Left renal cortex interstitium (tissue), 4 donors: ENCODE results near the gene IFT43. TPM values are rescaled to one million over a fixed set of nuclear protein-coding genes. Genes with fewer than 3 reads are reported as not detected.

Source experiments
- DNase-seq, 4 donors: peaks; one replicate each; pipeline ENCODE4 v3.0.0-alpha.2; 2013; ENCODE audit warnings: low read depth in 4 of 4, low spot score in 2 of 4, missing footprints in 1 of 4
- polyA plus RNA-seq, 4 donors: library from polyadenylated mRNA; unstranded; fragments of 120-200 nt; gene quantifications; one replicate each; pipeline ENCODE4 v1.2.1, GENCODE V29; 2013; ENCODE audit not compliant: insufficient read length in 4 of 4

The IFT43 gene
- polyA plus RNA-seq, 4 donors: 44.6 to 50.3 (median 48.3) TPM

DNA sequence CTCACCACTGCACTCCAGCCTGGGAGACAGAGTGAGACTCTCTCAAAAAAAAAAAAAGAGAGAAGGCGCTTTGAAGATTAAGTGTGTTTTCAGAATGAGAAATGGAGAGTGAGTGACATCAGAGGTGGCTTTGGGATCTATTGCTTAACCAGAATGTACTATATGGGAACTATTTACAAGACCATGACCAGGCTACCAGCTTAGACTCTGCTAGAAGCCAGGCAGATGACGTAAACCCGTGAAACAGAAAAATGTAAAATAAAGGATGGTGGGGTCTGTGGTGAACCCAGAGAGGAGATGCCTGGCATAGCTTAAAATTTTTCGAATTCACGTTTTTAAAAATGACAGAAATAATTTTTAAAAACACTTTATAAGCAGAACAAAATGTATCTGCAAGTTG, 82.0 kb downstream of the IFT43 start:
- DNase-seq: no peak

DNA sequence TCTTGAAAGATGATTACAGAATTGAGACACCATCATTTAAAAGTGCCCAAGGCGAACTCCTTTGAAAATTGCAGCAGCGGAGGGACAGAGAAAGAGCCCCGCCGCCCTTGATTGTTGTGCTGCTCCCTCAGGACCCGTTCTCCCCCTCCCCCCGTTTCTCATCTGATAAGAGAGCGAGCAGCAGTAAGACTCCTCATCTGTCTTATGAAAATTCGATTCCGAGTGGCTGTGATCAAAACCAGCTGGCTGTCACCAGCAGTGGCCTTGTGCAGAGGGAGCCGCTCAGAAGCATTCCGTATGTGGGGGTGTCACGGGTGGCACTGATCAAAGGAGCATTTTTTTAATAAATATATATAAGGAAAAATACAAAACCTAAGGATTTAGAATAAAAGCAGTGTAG, 88.2 kb downstream of the IFT43 start:
- DNase-seq: no peak

DNA sequence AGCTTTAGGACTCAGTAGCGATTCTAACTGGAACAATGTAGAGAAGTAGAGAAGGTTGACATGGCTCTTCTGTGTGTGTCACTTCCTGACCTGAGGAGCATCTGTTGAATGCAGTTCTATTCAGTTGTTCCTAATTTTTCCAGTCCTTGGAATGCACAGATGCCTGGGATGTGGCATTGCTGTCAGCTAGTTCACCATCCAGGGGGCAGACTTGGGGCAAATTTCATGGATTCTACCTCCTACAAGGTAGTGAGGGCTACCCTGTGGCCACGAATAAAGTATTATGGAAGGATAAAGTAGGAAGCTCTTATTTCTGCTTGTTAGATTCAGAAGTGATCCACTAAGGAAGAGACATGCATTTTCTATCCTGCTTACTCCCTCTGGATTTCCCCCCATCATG, 91.8 kb downstream of the IFT43 start:
- DNase-seq: no peak

GRCh38 chr14:76078501-76078900, 92.9 kb downstream of the IFT43 start:
- DNase-seq: no peak

DNA sequence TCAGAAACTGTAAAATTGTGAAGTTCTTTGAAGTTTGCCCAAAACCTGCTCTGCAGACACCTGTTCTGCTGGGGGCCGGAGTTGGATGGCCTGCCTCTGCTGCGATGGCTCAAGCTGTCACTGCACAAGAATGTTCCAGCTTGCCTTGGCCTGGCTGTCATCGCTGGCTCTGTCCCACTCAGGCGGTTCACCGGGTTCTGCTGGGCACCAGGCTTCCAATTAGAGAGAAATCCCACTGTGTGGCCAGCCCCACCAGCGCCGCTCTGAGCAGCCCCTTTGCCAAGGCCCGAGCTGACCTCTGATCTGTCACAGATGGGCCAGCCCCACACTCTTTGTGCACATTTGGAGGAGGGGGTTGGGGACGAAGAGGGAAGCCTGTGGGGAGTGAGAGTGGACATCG, 94.5 kb downstream of the IFT43 start:
- no peak for DNase-seq

- DNase-seq: no peak
Observed at GRCh38 chr14:76080471-76080870, 94.9 kb downstream of the IFT43 start.

- DNase-seq: no peak
Observed at GRCh38 chr14:76081642-76082041, 96.1 kb downstream of the IFT43 start.

GRCh38 chr14:76083796-76084765, 98.5 kb downstream of the IFT43 start:
- DNase-seq: no peak

DNA sequence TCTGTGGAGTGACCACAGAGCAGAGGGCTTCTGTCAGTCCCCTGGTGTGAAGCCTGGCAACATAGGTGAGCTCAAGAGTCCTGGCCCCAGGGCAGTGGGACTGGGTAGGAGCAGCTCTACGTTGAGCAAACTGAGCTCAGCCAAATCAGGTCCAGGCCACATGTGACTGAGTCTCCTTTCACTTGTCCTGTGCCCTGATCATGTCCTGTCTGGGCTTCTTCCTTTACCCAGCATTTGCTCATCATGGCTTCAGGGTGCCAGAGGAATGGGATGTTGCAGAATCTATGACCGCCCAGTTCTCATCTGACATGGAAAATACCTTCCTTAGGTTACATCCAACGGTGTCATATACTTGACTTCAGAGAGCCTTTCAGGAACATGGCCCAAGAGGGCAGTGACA, 99.8 kb downstream of the IFT43 start:
- no peak for DNase-seq

DNA sequence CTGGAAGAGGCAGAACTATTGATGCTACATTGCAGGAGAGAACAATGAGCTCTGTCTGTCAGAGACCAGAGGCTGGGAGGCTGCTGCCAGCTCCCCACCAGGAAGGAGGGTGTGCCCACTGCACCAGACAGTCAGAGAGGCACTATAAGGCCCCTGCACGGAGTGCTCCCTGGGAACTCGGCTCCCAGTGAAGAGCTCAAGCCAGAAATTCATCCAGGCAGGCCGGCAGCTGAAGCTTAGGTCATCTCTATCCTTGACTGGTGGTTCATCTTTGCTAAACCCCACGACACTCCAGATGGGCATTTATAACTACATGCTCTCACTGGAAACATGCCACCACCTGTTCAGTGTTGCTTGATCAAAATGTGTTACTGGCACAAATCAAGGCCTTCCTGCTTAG, 101.1 kb downstream of the IFT43 start:
- no peak for DNase-seq

DNA sequence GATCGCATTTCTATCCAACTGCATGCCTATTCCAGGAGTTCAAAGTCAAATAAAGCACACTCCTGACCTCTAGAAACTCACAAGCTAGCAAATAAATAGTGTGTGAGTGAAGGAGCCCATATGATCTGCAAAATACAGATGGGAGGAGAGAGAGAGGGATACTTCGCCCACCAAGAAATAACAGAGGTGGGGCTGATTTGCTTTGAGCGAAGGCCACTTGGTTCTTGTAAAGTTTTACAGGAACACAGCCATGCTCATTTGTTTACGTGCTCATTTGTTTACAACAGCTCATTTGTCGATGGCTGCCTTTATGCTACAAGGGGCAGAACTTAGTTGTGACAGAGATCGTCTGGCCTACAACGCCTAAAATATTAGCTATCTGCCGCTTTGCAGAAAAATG, 102.8 kb downstream of the IFT43 start:
- DNase-seq: no peak

DNA sequence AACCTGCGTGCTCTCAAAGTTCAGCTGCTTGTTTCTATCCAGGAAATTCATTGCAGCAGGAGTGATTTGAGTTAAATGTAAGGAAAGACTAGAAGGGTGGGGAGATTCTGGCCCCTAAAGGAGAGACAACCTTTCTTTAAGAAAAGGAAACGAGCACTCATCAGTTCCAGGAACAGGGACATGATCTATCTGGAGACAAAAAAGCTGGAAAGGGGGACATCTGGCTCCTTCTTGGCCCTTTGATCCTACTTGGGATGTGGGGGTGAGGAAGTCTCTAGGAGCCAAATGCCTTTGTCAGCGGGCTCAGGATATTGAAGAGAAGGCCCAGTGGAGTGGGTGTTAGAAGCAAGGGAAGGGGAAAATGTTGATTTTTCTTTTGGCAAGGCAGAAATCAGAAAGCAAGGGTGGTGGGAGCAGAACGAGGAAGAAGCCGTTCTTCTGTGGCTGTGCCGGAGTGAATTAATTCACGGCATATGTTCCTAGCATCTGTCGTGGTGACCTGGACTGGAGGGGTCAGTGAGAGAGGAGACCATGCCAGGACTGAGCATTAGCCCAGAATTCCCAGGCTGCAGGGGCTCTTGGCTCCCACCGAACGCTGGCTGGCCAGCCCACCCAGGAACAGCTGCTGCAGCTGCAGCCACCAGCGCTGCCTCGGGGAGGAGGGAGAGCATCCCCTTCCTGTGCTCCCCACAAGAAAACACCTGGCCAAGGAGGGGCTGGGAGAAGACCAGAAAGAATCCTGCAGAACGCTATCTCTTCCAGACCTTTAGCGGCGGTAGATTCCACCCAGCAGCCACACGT, 103.4 kb downstream of the IFT43 start:
- no peak for DNase-seq

DNA sequence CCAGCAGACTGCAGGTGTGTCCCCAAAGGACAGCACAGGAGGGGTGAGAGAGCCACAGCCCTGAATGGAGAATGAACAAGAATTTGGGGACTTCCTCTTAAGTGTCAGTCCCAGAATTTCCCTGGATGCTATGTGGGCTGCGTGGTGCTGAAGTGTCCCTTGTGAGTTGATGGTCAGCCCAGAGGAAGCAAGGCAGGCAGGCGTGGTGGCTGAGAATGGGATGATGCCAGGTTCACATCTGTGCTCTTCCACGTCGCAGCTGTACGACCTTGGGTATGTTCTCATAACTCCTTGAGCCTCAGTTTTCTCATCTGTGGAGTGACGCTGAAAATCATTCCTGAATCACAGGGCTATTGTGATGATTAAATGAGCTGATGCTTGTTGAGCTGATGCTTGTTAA, 104.0 kb downstream of the IFT43 start:
- no peak for DNase-seq

- DNase-seq: no peak
Observed at GRCh38 chr14:76090616-76091391, 105.2 kb downstream of the IFT43 start.

DNA sequence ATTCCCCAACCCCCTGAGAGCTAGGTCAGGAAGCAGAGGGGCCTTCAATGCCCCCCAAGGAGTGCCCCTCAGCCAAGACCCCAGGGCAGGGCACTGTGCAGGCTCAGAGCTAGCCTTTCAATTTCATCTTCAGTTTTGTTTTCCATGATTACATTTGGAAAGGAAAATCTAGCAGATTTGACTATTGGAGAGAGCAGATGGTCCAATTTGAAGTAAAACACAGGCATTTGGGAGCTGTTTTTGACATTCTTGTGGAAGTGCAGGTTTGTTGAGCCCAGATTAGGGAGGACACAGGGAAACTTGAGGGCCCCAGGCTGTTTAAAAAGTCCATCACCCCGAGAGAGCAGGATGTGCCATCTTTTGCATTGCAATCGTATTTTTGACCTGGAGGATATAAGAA, 107.5 kb downstream of the IFT43 start:
- no peak for DNase-seq

DNA sequence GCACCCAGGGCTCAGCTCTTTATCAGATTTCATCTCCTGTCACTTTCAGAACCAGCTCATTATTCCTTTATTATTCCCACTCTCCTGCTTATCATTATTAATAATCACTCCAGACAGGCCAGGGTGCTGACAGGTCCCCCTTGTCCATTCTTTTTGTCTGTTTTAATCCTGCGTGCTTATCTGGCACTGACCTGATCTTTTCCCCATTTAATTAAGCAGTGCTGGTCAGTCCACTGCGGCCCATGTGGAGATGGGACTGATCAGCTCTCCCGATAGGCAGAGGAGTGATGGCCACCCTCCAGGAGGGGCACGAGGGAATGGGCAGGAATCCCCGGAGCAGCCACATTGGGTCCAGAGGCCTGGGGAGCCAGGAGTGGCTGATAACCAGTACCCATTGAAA, 110.7 kb downstream of the IFT43 start:
- DNase-seq: no peak

GRCh38 chr14:76097547-76097946, 112.0 kb downstream of the IFT43 start:
- no peak for DNase-seq

GRCh38 chr14:76098047-76098446, 112.5 kb downstream of the IFT43 start:
- no peak for DNase-seq

- no peak for DNase-seq
Observed at GRCh38 chr14:76098916-76099675, 113.5 kb downstream of the IFT43 start.

DNA sequence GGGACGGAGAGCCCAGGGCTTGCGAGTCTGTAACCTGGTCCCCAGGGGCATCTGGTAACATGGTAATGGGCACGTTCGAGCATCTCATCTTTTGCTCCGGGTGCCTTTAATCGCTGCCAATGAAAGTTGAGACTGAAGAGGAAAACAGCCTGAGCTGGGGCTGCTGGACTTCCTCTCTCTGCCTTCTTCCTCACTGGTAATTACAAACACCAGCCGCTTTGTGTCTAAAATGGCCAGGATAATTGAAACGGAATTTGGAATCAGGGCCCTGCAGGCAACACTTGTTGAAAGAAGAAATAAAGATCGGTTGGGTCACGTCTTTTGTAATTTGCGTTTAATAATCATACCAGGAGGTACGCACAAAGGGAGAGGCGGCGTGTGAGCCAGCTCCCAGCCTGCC, 114.7 kb downstream of the IFT43 start:
- DNase-seq: no peak
